CD4-positive, alpha-beta T cell treated with Interleukin-4 for 4 hours (primary cell): ENCODE results near the gene AP1S2.

Experiments used
- DNase-seq: peaks from one replicate; pipeline ENCODE4 v3.0.0-alpha.2; 2020

Gene AP1S2

DNA sequence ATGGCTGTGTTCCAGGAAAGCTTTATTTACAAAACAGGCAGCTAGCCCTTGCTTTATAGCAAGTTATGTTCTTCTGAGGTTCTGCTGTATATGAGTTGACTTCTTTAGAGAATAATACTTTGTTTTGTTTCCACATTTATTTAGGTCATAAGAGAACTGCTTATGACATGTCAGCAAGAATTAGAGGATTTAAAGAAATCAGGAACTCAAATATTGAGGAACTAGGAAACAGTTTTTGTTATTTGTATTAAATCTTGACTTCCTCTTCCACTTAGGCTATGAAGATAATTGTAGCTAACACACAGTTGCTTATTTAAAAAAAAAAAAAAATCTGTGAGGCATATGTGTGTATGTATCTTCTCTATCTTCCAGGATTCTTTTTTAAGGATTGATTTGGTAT is 50.0 kb downstream of the AP1S2 start:
- DNase-seq, result no peak

DNA sequence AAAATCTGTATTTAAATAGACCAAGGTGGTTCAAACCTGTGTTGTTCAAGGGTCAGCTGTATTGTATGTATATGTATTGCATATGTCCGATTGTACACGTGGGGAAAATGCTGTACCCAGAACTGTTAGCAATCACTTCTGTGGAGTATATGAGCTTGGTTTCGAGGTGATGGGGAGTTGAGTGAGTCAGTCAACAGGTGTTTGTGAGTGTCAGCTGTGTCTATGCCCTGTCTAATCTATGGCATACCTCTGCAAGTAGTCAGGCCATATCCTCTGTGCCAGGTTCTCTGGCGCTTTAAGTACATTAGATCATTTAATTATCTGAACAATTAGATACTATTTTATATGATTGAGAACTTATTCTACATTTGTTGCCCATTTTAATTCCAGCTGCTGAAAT is 56.9 kb downstream of the AP1S2 start:
- DNase-seq, result no peak

GRCh38 chrX:15790769-15791290 is 63.8 kb downstream of the AP1S2 start:
- DNase-seq, result peak; percentile 24

DNA sequence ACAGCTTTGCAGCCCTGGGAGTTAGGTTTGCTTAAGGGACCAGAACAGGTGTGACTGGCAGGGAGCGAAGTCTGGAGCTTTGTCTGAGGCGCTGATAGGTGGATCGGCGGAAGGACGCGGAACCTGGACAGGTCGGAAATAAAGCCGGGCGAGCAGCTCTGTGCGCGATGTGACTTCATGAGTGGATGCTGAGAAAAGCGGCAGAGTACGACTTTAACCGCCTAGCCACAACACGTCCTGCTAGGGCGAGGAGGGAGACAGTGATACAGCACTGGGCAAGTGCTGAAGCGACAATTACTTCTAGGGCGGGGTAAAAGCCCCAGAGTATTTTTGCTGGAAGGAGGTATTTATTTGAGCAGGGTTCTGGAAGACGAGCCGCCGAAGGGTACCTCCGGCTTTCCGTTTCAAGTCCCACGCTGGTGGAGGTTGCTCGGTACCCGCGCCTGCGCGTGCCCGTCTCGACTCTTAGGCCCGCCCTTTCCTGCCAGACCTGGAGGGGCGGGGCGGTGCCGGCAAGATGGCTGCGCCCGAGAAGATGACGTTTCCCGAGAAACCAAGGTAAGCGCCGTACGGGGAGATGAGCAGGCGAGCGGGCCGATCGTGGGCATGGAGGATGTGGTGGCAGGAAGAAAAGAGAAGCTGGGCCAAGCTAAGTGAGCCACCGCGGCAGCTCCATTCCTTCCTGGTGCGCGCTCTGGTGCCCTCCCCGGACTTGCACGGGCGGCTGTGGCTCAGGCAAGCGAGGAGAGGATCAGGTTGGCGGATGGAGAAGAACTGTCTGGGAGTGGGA is 64.4 kb downstream of the AP1S2 start, which contains the start of gene ZRSR2:
Gene ZRSR2 (plus strand): TSS at position 506 of the 790 bp plus-strand sequence. CDS start 12 bp downstream, at position 518.
- DNase-seq, result peak; percentile 85

DNA sequence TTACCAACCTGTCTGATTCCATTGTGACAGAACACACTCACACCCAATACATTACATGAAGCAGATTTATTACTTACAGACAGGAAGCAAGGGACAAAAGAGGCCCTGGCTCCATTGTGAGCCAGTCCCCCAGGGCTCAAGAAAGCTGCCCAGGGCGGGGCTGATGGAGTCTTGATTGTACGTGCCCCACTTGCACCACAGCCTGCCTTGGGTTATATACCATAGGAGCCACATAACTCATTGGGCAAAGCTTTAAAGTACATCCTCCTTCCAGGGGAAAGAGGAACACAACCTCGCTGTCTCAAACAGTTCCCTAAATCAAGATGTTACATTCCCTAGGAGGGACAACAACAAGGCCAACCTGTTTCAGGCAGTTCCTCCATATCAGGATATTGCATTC is 67.7 kb downstream of the AP1S2 start:
- no peak for DNase-seq

DNA sequence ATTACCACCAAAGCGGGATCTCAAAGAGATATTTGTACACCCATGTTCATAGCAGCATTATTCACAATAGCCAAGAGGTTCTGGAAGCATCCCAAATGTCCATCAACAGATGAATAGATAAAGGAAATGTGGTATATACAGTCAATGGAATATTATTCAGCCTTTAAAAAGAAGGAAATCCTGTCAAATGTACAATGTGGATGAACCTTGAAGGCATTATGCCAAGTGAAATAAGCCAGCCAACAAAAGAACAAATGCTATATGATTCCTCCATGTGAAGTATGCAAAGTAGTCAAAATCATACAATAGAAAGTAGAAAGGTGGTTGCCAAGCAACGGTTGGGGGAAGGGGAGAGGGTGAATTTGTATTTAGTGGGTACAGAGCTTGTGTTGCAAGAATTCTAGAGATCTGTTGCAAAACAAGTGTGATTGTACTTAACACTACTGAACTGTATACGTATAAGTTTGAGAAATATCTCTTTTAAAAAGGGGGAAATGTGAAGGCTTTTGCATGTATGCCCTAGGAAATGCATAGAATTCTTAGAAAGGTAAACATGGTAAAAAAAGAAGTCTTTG is 69.3 kb downstream of the AP1S2 start:
- DNase-seq, result no peak

DNA sequence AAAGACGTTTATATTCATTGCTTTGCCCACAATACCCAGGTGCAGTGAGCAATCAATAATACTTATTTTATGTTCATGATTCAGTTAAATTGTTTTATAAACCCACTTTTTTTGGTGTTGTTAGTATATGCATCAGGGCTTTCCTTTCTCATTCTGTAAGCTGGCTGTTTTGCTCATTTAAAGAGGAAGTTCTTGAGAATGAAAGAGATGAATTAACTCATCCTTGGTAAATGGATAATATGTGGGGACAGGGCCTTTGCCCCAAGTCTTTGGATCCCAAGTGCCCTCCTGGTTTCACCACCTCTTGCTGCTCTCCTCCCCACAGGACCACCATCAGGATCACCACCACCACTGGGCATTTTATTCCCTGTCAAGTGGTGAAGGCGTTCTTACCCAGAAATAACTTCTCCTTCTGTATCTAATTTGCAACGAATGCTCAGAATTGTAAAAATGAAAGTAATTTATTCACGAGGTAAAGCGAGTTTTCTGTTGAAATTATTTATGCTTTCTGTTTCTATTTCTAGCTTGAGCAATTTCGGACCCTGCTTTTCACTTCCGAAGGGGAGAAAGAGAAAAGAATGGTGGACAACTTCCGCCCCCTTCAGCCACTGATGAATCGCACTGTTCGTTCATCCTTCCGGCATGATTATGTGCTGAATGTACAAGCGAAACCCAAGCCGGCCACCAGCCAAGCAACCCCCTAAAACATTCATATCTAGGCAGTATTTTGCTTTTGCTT is 72.5 kb downstream of the AP1S2 start:
- DNase-seq, result peak; percentile 29
